GM21619 (cell line): ENCODE measurements around the gene WDR90.
A peak's percentile ranks its signal among the peaks of the same experiment; 100 is the strongest.

Source experiments
- ATAC-seq: cut with Tn5 transposase; IDR thresholded peaks from one replicate; pipeline ENCODE4 v1.9.1; 2021; ENCODE audit not compliant: unreplicated experiment

Gene WDR90

GRCh38 chr16:648781-649589 is at the start of gene WDR90:
Gene WDR90 (plus strand): TSS chr16:649365. CDS start chr16:649417, 52 bp downstream.
- peak; percentile 73 for ATAC-seq

GRCh38 chr16:600781-601180 is 48.4 kb upstream of the WDR90 start:
- no peak for ATAC-seq

- ATAC-seq: no peak
Measured at GRCh38 chr16:603933-604332, 45.2 kb upstream of the WDR90 start.

GRCh38 chr16:606656-607307 is 42.4 kb upstream of the WDR90 start:
- no peak for ATAC-seq

GRCh38 chr16:608019-608418 is 41.1 kb upstream of the WDR90 start:
- ATAC-seq: no peak

GRCh38 chr16:609316-609715 is 39.8 kb upstream of the WDR90 start:
- ATAC-seq: no peak

- ATAC-seq: no peak
Measured at GRCh38 chr16:609984-610383, 39.2 kb upstream of the WDR90 start.

GRCh38 chr16:610513-611381 is 38.4 kb upstream of the WDR90 start:
- ATAC-seq: no peak

- no peak for ATAC-seq
Measured at GRCh38 chr16:615122-615521, 34.0 kb upstream of the WDR90 start.

GRCh38 chr16:616733-617586 is 32.2 kb upstream of the WDR90 start:
- no peak for ATAC-seq

GRCh38 chr16:617855-618254 is 31.3 kb upstream of the WDR90 start:
- ATAC-seq: no peak

GRCh38 chr16:619476-620100 is 29.6 kb upstream of the WDR90 start:
- ATAC-seq: no peak

GRCh38 chr16:620700-621525 is 28.3 kb upstream of the WDR90 start:
- ATAC-seq: no peak

GRCh38 chr16:621526-622105 is 27.5 kb upstream of the WDR90 start:
- no peak for ATAC-seq

GRCh38 chr16:622920-623280 is 26.3 kb upstream of the WDR90 start:
- no peak for ATAC-seq

- no peak for ATAC-seq
Measured at GRCh38 chr16:624526-625070, 24.6 kb upstream of the WDR90 start.

- ATAC-seq: no peak
Measured at GRCh38 chr16:625117-625976, 23.8 kb upstream of the WDR90 start.
